Metanephros (tissue), 1 donor: ENCODE data around the gene MTR. TPM values are rescaled to one million over a fixed set of nuclear protein-coding genes. Genes with fewer than 3 reads are reported as not detected.

Experiments
- total RNA-seq: library from RNA; depleted of rRNA; stranded (reverse); fragments of >200 nt; gene quantifications from one replicate; pipeline ENCODE4 v1.2.3, GENCODE V29; 2014

The MTR gene
- 39.1 TPM for total RNA-seq

GRCh38 chr1:236795035-236795756 is at the start of gene MTR:
MTR (plus strand) TSS chr1:236795292; CDS start chr1:236795704, 412 bp downstream.

Other genes with a start within 250 kb of the MTR start
- 33.2 TPM for gene HEATR1, start 190.8 kb upstream of the MTR start, total RNA-seq
- gene ACTN2, start 108.8 kb upstream of the MTR start, total RNA-seq = 157 TPM
- gene MT1HL1, start 209.1 kb downstream of the MTR start, total RNA-seq = not detected
- 1.9 TPM for gene RYR2, start 246.9 kb downstream of the MTR start, total RNA-seq